ENCODE measurements around the gene TUBA8.

The TUBA8 gene

DNA sequence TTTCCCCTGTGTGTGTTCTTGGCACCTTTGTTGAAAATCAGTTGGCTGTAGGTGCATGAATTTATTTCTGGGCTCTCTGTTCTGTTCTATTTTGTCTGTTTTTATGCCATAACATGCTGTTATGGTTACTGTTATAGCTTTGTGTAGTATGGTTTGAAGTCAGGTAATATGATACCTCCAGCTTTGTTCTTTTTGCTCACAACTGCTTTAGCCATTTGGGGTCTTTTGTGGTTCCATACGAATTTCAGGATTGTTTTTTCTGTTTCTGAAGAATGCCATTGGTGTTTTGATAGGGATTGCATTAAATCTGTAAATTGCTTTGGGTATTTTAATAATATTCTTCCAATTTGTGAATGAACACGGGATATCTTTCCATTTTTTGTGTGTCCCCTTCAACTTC, 28.1 kb upstream of the TUBA8 start:
- no peaks in the 10 kb centered on the region for H3K27me3 Mint-ChIP-seq
- ATAC-seq (replicated peaks) = no peak
- H3K27ac Mint-ChIP-seq = peak overlapping the region in 1 of 2 donors; percentile 9
- H3K36me3 Mint-ChIP-seq (ENCODE audit: insufficient read depth) = peaks cover 90% of the 10 kb centered on the region
- no peaks in the 10 kb centered on the region for H3K9me3 Mint-ChIP-seq
- no peak for DNase-seq
- peaks cover 30 to 42% of the 10 kb centered on the region in 2 donors for H3K4me1 Mint-ChIP-seq (ENCODE audit: low read depth in 2 of 2)
- peak overlapping the region in 1 of 2 donors; percentile 13 for H3K4me3 Mint-ChIP-seq

DNA sequence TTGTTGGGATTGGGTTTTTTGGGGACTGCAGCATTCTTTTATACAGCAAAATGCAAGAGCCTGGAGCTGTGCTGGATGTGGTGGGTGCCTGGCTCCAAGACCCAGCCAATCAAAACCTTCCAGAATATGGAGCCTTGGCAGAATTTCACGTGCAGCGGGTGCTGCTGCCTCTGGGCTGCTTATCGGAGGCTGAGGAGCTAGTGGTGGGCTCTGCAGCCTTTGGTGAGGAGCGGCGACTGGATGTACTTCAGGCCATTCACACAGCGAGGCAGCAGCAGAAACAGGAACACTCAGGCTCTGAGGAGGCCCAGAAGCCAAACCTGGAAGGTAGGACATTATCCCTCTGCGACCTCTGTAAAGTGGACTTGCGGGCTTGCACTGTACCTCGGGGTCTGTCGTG, 27.2 kb upstream of the TUBA8 start:
- no peaks in the 10 kb centered on the region for H3K9me3 Mint-ChIP-seq
- H3K36me3 Mint-ChIP-seq (ENCODE audit: insufficient read depth) = peaks cover 91% of the 10 kb centered on the region
- H3K4me3 Mint-ChIP-seq = no peak overlapping the region

DNA sequence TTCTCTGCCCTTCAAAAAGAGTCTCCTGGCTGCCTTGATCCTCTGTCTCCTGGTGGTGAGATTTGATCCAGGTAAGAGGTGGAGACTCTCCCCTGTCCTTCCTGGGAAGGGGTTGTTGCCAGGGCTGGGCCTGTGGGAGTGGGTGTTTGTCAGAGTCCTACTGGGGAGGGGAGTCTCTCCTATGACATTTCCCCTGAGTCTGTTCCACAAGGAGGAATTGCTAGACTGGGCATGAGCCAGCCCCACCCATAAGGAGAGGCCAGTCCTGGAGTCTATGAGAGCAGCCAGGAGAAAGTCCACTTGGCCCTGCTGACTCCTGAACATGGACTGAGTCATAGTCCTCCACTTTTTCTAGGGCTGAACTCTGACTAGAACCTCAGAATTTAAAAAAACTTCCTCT, 25.4 kb upstream of the TUBA8 start:
- DNase-seq (no peak), ATAC-seq (replicated peaks) (no peak)
- peaks cover 23 to 27% of the 10 kb centered on the region in 2 donors for H3K4me1 Mint-ChIP-seq (ENCODE audit: low read depth in 2 of 2)
- H3K36me3 Mint-ChIP-seq (ENCODE audit: insufficient read depth) = peaks cover 85% of the 10 kb centered on the region
- peak overlapping the region in 1 of 2 donors; percentile 10 for H3K27ac Mint-ChIP-seq
- H3K4me3 Mint-ChIP-seq = no peak overlapping the region
- H3K9me3 Mint-ChIP-seq = no peaks in the 10 kb centered on the region
- H3K27me3 Mint-ChIP-seq = no peaks in the 10 kb centered on the region

More for the DNA sequence above, 27.2 kb upstream of the TUBA8 start:
- no peak for DNase-seq
- no peak for ATAC-seq (replicated peaks)
- Mint-ChIP-seq H3K4me1 (ENCODE audit: low read depth in 2 of 2) (peaks cover 26 to 41% of the 10 kb centered on the region in 2 donors), H3K27me3 (no peaks in the 10 kb centered on the region), H3K27ac (peak overlapping the region in 1 of 2 donors; percentile 9)

DNA sequence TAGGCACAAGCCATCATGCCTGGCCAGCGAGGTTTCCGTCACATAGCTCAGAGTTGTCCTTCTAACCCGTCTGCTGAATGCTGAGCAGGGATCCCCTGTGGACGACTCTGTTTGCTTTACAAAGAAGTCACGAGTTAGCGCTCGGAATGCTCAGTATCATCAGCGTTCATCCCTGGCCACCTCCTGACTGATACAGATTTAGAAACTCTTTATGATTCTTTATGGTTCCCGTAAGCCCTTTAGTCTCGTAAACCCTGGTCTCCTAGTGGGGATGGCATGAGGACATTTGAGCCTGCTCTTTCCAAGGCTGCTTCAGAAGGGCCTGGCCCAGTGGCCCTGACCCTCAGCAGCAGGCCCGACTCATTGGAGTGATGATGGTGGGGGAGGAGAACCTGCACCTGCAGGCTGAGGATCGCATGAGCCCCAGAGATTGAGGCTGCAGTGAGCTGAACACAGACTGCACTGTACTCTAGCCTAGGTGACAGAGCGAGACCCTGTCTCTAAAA, 23.2 kb upstream of the TUBA8 start:
- no peak for ATAC-seq (replicated peaks)
- no peaks in the 10 kb centered on the region for H3K9me3 Mint-ChIP-seq
- H3K27me3 Mint-ChIP-seq = no peaks in the 10 kb centered on the region
- DNase-seq = no peak
- H3K36me3 Mint-ChIP-seq (ENCODE audit: insufficient read depth) = peaks cover 69% of the 10 kb centered on the region
- no peak overlapping the region for H3K27ac Mint-ChIP-seq
- peaks cover 23 to 27% of the 10 kb centered on the region in 2 donors for H3K4me1 Mint-ChIP-seq (ENCODE audit: low read depth in 2 of 2)
- H3K4me3 Mint-ChIP-seq = no peak overlapping the region

DNA sequence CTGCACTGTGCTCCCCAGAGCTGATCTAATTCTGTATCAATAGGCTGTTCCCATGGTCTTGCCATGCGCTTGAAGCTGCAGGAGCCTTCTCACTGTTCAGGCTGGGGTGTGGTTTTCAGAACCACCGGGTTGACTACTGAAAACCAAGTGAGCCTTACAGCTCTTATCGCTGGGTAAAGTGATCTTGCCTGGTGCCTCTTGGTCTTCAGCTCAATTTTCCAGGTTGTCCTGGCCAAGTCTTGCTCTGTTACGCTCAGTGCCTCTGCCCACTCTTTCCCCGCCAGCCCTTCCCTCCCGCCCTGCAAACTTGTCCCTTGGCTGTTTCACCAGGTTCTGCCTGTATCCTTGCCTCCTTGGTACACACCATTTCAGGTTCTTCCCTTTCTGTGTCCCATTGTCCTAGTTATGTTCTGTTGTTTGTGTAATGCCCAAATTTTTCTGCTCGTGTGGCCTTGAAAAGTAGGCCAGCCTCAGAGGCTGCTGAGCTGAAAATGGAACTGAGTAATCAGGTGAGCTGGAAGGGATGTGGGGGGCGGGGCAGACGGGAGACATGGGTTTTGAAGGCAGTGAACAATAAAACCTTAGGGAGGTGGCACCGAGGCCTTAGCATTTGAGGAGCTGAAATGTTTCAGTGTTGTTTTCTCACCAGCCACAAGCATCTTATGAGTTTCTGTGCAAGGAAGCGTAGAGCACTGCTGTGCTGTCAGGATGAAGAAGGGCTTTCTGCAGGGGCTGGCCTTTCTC, 21.6 kb upstream of the TUBA8 start:
- peaks cover 54% of the 10 kb centered on the region for H3K36me3 Mint-ChIP-seq (ENCODE audit: insufficient read depth)
- peaks cover 15 to 24% of the 10 kb centered on the region in 2 donors for H3K4me1 Mint-ChIP-seq (ENCODE audit: low read depth in 2 of 2)
- no peaks in the 10 kb centered on the region for H3K27me3 Mint-ChIP-seq
- ATAC-seq (replicated peaks) (no peak), DNase-seq (no peak)
- H3K27ac Mint-ChIP-seq = peak overlapping the region in 1 of 2 donors; percentile 67
- H3K9me3 Mint-ChIP-seq = no peaks in the 10 kb centered on the region
- no peak overlapping the region for H3K4me3 Mint-ChIP-seq

DNA sequence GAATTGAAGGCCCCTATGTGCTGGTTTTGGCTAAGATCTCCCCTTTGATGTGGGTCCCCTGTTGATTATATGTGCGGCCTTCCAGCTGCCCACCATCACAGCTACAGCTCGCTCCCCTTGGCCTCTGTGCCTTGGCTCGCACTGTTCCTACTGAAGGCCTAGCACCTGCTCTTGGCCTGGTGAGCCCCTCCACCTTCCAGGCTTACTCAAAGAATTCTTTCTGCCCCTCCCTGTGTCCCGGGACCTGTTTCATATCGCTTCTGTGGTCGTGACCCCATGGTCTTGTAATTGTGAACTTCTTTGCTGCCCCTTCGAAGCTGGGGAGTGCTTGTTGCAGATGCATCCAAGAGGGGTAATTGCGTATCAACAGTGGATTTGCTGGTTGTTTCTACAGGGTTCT, 20.3 kb upstream of the TUBA8 start:
- DNase-seq (no peak), ATAC-seq (replicated peaks) (no peak)
- Mint-ChIP-seq H3K27me3 (no peaks in the 10 kb centered on the region), H3K27ac (peak overlapping the region; percentile 67 to 100), H3K4me1 (ENCODE audit: low read depth in 2 of 2) (peaks cover 19 to 24% of the 10 kb centered on the region in 2 donors), H3K36me3 (ENCODE audit: insufficient read depth) (peaks cover 42% of the 10 kb centered on the region), H3K4me3 (no peak overlapping the region), H3K9me3 (no peaks in the 10 kb centered on the region)

DNA sequence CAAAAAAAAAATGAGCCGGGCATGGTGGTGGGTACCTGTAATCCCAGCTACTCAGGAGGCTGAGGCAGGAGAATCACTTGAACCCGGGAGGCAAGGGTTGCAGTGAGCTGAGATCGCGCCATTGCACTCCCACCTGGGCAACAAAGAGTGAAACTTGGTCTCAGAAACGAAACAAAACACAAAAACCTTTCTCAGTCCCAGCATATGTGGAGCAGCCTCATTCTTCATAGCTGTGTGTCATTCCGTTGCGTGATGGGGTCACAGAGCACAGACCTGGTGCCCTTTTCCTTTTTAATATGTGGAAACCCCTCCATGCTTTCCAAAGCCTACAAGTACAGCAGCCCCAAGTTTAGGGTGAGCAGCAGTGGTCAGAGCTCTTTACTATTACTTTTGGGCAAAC, 19.1 kb upstream of the TUBA8 start:
- DNase-seq = no peak
- Mint-ChIP-seq H3K4me1 (ENCODE audit: low read depth in 2 of 2) (peaks cover 16 to 20% of the 10 kb centered on the region in 2 donors), H3K27me3 (no peaks in the 10 kb centered on the region), H3K9me3 (no peaks in the 10 kb centered on the region), H3K27ac (peak overlapping the region; percentile 97 to 100), H3K4me3 (peak overlapping the region; percentile 93 to 94), H3K36me3 (ENCODE audit: insufficient read depth) (peaks cover 30% of the 10 kb centered on the region)
- ATAC-seq (replicated peaks) = peak; percentile 51

DNA sequence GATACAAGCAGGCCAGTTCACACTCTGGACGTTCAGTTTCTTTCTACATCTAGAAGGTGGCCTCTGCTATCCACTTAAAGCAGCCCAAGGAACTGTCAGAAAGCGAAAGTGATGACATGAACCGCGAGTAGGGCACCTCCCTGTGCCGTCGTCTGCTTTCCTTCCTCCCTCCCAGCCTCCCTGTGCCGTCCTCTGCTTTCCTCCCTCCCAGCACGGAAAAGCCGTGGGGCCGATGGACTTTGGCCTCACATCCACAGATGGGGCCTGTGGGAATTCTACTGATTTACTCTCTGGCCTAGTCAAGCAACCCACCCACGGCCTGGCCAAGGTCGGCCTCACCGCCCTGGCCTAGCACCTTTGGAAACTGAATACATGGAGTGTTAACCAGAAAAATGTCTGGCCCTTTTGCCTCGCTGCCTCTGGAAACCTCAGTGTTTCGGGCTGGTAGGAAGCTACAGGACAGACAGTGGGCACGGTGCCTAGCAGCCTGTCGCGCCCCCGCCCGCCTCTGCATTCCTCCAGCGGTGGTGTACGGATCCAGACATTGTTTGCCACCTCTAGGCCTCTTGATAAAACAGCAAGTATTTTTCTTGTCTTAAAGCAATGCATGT, 18.6 kb upstream of the TUBA8 start:
- Mint-ChIP-seq H3K4me3 (peak overlapping the region; percentile 93 to 94), H3K36me3 (ENCODE audit: insufficient read depth) (peaks cover 25% of the 10 kb centered on the region), H3K27me3 (no peaks in the 10 kb centered on the region), H3K27ac (peak overlapping the region; percentile 97 to 100), H3K4me1 (ENCODE audit: low read depth in 2 of 2) (peaks cover 16 to 20% of the 10 kb centered on the region in 2 donors), H3K9me3 (no peaks in the 10 kb centered on the region)
- DNase-seq = peak; percentile 24 to 45 (median 28)
- peak; percentile 84 for ATAC-seq (replicated peaks)

DNA sequence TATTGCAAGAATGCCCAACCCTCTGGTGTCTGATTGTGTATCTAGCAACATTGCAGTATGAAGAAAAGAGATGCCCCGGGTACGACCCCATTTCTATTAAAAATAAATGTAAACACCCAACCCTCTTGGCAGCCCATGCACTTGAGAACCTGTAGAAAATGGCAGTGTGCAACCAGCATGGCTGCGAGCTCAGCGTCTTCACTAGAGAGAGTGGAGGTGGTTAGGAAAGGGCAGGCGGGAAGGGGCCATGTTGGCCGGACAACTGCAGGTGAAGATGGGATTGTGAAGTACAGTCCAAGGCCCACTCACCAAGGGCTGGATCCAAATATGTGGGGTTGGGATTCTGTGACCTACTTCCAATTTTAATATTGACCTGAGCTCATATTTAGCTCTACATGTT, 16.9 kb upstream of the TUBA8 start:
- no peak for ATAC-seq (replicated peaks)
- H3K36me3 Mint-ChIP-seq (ENCODE audit: insufficient read depth) = peaks cover 10% of the 10 kb centered on the region
- H3K27me3 Mint-ChIP-seq = no peaks in the 10 kb centered on the region
- DNase-seq = no peak
- H3K27ac Mint-ChIP-seq = no peak overlapping the region
- H3K9me3 Mint-ChIP-seq = no peaks in the 10 kb centered on the region
- no peak overlapping the region for H3K4me3 Mint-ChIP-seq
- H3K4me1 Mint-ChIP-seq (ENCODE audit: low read depth in 2 of 2) = peaks cover 16 to 18% of the 10 kb centered on the region in 2 donors

DNA sequence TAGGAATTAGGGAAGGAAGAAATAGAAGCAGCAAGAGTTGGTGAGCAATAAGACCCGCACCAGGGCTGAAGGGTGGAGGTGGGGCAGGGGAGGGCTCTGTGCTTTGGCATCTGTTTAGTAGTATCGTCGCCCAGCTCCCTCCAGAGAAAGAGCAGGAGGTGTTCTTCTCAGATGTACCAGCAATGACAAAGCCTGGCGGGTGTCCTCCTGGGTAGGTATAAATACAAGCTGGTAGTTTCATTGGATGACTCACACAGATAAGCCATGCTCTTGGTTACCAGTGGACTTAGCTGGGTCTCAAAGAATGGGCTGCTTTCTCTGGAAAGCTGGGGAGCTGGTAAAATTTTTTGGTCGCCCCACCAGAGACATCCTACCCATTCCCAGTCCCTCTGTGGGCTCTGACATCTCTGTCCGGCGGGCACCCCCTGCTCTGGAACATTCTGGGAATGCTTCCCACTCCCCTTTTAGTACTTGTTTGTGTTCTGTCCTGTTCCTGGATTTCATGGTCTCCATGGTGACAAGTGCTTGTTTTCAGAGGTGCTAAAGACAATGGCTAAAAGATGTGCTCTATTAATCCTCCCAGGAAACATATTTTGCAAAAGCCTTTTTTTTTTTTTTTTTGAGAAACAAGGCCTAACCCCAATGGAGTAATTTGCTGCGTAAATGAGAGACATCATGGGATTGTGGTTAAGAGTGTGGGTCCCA, 15.4 kb upstream of the TUBA8 start:
- H3K9me3 Mint-ChIP-seq = no peaks in the 10 kb centered on the region
- H3K4me3 Mint-ChIP-seq = no peak overlapping the region
- H3K4me1 Mint-ChIP-seq (ENCODE audit: low read depth in 2 of 2) = peaks cover 14 to 16% of the 10 kb centered on the region in 2 donors
- peak overlapping the region in 1 of 2 donors; percentile 84 for H3K27ac Mint-ChIP-seq
- ATAC-seq (replicated peaks) = no peak
- H3K27me3 Mint-ChIP-seq = no peaks in the 10 kb centered on the region
- no peak for DNase-seq
- peaks cover 5% of the 10 kb centered on the region for H3K36me3 Mint-ChIP-seq (ENCODE audit: insufficient read depth)

DNA sequence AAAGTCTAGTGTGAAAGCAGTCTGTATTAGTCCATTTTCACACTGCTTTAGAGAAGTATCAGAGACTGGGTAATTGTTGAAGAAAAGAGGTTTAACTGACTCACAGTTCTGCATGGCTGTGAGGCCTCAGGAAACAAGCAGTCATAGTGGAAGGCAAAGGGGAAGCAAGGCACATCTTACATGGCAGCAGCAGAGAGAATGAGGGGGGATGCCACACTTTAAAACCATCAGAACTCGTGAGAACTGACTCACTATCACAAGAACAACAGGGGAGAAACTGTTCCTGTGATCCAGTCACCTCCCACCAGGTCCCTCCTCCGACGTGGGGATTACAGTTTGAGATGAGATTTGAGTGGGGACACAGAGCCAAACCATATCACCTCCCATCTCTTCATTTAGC, 13.8 kb upstream of the TUBA8 start:
- Mint-ChIP-seq H3K9me3 (no peaks in the 10 kb centered on the region), H3K27ac (peak overlapping the region in 1 of 2 donors; percentile 10), H3K36me3 (ENCODE audit: insufficient read depth) (peaks cover 5% of the 10 kb centered on the region), H3K4me3 (no peak overlapping the region), H3K27me3 (no peaks in the 10 kb centered on the region), H3K4me1 (ENCODE audit: low read depth in 2 of 2) (peaks cover 5 to 9% of the 10 kb centered on the region in 2 donors)
- ATAC-seq (replicated peaks) = no peak
- no peak for DNase-seq

DNA sequence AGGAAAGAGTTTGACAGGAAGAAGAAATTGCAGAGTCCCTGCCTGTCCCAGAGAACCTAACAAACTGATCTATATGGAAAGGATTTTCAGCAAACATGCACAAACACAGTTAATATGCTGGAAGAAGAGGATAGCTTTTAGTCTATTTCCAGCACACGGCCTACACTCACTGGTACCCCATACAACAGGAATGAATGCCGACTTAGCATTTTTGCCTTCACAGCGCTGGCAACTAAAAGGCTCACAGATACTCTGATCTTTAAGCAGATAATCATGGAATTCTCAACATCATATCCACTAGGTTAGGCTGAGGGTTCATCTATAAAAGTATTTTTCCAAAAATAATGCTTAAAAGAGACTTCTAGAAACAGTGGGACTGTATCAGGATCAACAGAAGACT, 9.8 kb upstream of the TUBA8 start:
- no peak overlapping the region for H3K4me3 Mint-ChIP-seq
- H3K27me3 Mint-ChIP-seq = peaks cover 14 to 17% of the 10 kb centered on the region in 2 donors
- DNase-seq = no peak
- no peak overlapping the region for H3K27ac Mint-ChIP-seq
- no peak for ATAC-seq (replicated peaks)
- H3K9me3 Mint-ChIP-seq = no peaks in the 10 kb centered on the region
- peaks cover 3% of the 10 kb centered on the region for H3K36me3 Mint-ChIP-seq (ENCODE audit: insufficient read depth)
- peaks cover 0 to under 1% of the 10 kb centered on the region in 2 donors for H3K4me1 Mint-ChIP-seq (ENCODE audit: low read depth in 2 of 2)

DNA sequence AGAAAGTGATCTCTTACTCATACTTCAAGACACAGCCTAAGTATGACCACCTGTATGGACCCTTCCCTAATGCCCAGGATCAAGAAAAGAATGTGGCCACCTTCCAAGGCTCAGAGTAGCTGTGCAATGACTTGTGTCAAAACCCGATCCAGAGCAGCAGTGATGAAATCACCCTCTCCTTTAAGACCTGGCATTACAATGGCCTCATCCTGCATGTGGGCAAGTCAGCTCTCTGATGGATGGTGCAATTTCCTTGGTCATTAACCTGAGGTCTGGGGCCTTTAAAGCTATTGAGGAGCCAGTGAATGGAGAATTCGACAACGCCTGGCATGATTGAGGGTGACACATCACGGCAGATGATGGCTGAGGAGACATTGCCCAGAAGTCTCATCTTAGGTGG, 9.1 kb upstream of the TUBA8 start:
- no peak overlapping the region for H3K4me3 Mint-ChIP-seq
- H3K27ac Mint-ChIP-seq = peak overlapping the region in 1 of 2 donors; percentile 47
- no peak for DNase-seq
- H3K27me3 Mint-ChIP-seq = peaks cover 18 to 25% of the 10 kb centered on the region in 2 donors
- peaks cover 0 to 3% of the 10 kb centered on the region in 2 donors for H3K9me3 Mint-ChIP-seq
- H3K4me1 Mint-ChIP-seq (ENCODE audit: low read depth in 2 of 2) = peaks cover 0 to 4% of the 10 kb centered on the region in 2 donors
- H3K36me3 Mint-ChIP-seq (ENCODE audit: insufficient read depth) = peaks cover 3% of the 10 kb centered on the region
- no peak for ATAC-seq (replicated peaks)
